AG09309 (cell line): ENCODE results near the gene BPTF.

Source experiments
- DNase-seq: peaks from one replicate; pipeline ENCODE4 v3.0.0-alpha.2; 2010; ENCODE audit warnings: low read depth
- H3K4me3 ChIP-seq: 2 replicates; pipeline ENCODE4 v1.5.1; 2011; ENCODE audit warnings: mild to moderate bottlenecking, low read depth, low read length, moderate library complexity; ENCODE audit not compliant: control insufficient read depth
- TF ChIP-seq, protein P1 (sequence below): IDR thresholded peaks from 2 replicates; pipeline ENCODE4 v1.5.1; 2011; ENCODE audit warnings: mild to moderate bottlenecking, low read depth, low read length, inconsistent platforms; ENCODE audit not compliant: insufficient read depth, control insufficient read depth; ENCODE audit errors: missing control alignments

Gene BPTF

DNA sequence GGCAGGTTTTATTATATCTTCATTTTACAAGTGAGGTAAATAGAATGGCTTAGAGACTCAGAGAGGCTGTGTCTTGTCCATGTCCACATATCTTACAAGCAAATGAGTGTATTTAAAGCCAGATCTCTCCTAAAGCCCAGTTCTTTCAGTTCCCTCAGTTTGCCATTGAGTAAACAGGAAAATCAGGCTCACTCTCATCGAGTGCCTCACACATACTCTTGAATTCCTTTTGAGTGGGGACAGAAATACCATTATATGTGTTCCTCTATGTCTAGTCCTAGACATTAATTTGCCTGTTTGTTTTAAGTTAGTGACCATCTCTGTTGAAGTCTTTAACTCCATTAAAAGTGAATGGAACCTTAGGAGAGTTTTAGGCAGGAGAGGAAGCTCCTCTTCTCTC, 40.1 kb downstream of the BPTF start:
- no peak for DNase-seq
- TF ChIP-seq, protein P1, sequence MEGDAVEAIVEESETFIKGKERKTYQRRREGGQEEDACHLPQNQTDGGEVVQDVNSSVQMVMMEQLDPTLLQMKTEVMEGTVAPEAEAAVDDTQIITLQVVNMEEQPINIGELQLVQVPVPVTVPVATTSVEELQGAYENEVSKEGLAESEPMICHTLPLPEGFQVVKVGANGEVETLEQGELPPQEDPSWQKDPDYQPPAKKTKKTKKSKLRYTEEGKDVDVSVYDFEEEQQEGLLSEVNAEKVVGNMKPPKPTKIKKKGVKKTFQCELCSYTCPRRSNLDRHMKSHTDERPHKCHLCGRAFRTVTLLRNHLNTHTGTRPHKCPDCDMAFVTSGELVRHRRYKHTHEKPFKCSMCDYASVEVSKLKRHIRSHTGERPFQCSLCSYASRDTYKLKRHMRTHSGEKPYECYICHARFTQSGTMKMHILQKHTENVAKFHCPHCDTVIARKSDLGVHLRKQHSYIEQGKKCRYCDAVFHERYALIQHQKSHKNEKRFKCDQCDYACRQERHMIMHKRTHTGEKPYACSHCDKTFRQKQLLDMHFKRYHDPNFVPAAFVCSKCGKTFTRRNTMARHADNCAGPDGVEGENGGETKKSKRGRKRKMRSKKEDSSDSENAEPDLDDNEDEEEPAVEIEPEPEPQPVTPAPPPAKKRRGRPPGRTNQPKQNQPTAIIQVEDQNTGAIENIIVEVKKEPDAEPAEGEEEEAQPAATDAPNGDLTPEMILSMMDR = no peak
- H3K4me3 ChIP-seq = no peak overlapping the region

DNA sequence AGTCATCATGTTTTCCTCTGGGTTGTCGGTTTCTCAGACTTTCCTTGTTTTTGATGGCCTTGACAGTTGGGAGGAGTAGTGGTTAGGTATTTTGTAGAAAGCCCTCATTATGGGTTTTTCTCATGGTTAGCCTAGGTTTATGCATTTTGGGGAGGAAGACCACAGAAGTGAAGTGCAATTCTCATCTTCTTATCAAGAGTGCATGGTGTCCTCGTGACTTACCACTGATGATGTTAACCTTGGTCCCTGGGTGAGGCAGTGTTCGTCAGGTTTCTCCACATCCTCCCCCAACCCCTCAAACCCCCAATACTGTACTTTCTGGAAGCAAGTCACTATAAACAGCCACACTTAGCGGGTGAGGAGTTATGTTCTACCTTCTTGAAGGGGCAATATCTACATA, 42.3 kb downstream of the BPTF start:
- TF ChIP-seq, protein P1 = no peak
- DNase-seq = no peak
- H3K4me3 ChIP-seq = no peak overlapping the region

DNA sequence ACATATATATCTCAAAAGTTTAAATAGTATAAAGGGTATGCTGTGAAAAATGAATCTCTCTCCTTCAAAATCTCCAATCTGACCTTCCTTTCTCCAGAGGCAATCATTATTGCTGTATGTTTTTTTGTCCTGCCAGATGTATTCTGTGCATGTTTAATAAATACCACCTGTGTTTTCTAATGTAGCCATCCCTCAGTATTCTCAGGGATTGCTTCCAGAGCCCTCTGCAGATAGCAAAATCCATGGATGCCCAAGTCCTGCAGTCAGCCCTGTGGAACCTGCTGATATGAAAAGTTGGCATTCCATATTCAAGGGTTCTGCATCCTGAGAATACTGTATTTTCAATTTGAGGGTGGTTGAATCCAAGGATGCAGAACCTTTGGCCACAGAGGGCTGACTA, 42.9 kb downstream of the BPTF start:
- DNase-seq = no peak

DNA sequence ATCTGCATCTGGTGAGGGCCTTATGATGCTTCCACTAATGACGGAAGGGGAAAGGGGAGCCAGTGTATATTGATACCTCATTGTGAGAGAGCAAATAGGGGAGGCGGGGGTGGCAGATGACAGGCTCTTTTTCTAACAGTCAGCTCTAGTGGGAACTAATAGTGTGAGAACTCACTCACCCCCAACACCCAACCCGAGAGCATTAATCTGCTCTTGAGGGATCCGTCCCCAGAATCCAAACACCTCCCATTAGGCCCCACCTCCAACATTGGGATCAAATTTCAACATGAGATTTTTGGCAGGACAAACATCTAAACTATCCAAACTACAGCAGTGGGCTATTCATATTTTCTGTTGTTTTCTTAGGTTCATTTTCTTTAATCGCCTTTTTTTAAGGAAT, 54.4 kb downstream of the BPTF start:
- DNase-seq = no peak
- no peak overlapping the region for H3K4me3 ChIP-seq
- TF ChIP-seq, protein P1 = no peak

More for the DNA sequence above, 42.9 kb downstream of the BPTF start:
- TF ChIP-seq, protein P1 = no peak
- no peak overlapping the region for H3K4me3 ChIP-seq

GRCh38 chr17:67881083-67881482, 55.8 kb downstream of the BPTF start:
- TF ChIP-seq, protein P1 = no peak
- no peak overlapping the region for H3K4me3 ChIP-seq
- DNase-seq = no peak

GRCh38 chr17:67884741-67885140, 59.4 kb downstream of the BPTF start:
- no peak for DNase-seq
- TF ChIP-seq, protein P1 = no peak

More at GRCh38 chr17:67884741-67885140, 59.4 kb downstream of the BPTF start:
- no peak overlapping the region for H3K4me3 ChIP-seq
